Psoas muscle (tissue), 8 donors: ENCODE measurements around the gene CLEC9A. TPM values are rescaled to one million over a fixed set of nuclear protein-coding genes. Genes with fewer than 3 reads are reported as not detected.

Experiments
- ATAC-seq, 4 donors: fragments of 200-7000 bp; cut with Tn5 transposase; one replicate each; pipeline ENCODE4 v1.9.1; 2020; ENCODE audit warnings: moderate library complexity in 3 of 4, mild to moderate bottlenecking in 2 of 4
- DNase-seq, 2 donors: peaks; one replicate each; pipeline ENCODE4 v3.0.0-alpha.2; 2020
- H3K27ac ChIP-seq: fragments of 200-600 bp; one replicate; pipeline ENCODE4 v1.8.0; 2022
- H3K27me3 ChIP-seq, 3 donors: fragments of 200-600 bp in 1 of 3; one replicate each; pipeline versions ENCODE4 v1.6.1 to v1.8.0; 2013 to 2022; ENCODE audit warnings: low read length in 2 of 3, mild to moderate bottlenecking in 2 of 3, moderate library complexity in 1 of 3; ENCODE audit not compliant: insufficient read depth in 3 of 3
- H3K36me3 ChIP-seq, 2 donors: fragments of 200-600 bp in 1 of 2; one replicate each; pipeline versions ENCODE4 v1.6.1 to v1.8.0; 2013 to 2022; ENCODE audit warnings: low read depth in 1 of 2, mild to moderate bottlenecking in 1 of 2, moderate library complexity in 1 of 2; ENCODE audit not compliant: insufficient read depth in 1 of 2
- H3K4me1 ChIP-seq: fragments of 200-600 bp; one replicate; pipeline ENCODE4 v1.8.0; 2022
- H3K4me3 ChIP-seq: fragments of 200-600 bp; one replicate; pipeline ENCODE4 v1.8.0; 2022; ENCODE audit warnings: mild to moderate bottlenecking
- H3K9me3 ChIP-seq: fragments of 200-600 bp; one replicate; pipeline ENCODE4 v1.8.0; 2022
- WGBS, 3 donors: extraction: QIAGEN DNeasy Blood & Tissue Kit; methylation state at CpG; one replicate each; pipeline versions ENCODE4 v1.1.6 to v1.1.7; 2013; 5-methylcytosine and 5-hydroxymethylcytosine counted together
- intact Hi-C, 2 donors: fragments of 100-400 bp; cut with DNase I; formaldehyde crosslinking; loops; one replicate each; pipeline versions ENCODE4 v1.11.0 to v1.14.2; 2022
- polyA plus RNA-seq, 3 donors: library from polyadenylated mRNA; stranded (reverse); fragments of 200-250 nt; gene quantifications; one replicate each; pipeline ENCODE4 v1.2.3, GENCODE V29; 2013
- total RNA-seq, 4 donors: library from RNA; stranded (reverse); fragmentation: NEBNext Ultra II Directional in 2 of 4; extraction: Animal tissue kit (Norgen Biotek cat#: 25700) in 2 of 4; gene quantifications; one replicate each; pipeline versions ENCODE4 v1.2.1 to v1.2.4, GENCODE V29; 2021 to 2023
- TF ChIP-seq, protein P1 (sequence below): fragments of 200-600 bp; IDR thresholded peaks from one replicate; pipeline ENCODE4 v1.8.0; 2022; ENCODE audit warnings: antibody characterized with exemption
- donor health status: healthy with polysubstance abuse.
- donor health status: DM: no; HTN: no; CAD: no; lungs with moderate emphysema.
- donor health status: Bipolar disorder and iron deficiency.
- donor health status: healthy.
- donor health status: DM: yes; HTN: yes; CAD: no.
- donor health status: DM: no; HTN: no; CAD: no.
- donor health status: DM: no; HTN: no; CAD: no.
- donor health status: DM: yes; HTN: yes; CAD: no.

The CLEC9A gene
- total and polyA plus RNA-seq, 7 donors: 0.05 TPM; not detected in 6

DNA sequence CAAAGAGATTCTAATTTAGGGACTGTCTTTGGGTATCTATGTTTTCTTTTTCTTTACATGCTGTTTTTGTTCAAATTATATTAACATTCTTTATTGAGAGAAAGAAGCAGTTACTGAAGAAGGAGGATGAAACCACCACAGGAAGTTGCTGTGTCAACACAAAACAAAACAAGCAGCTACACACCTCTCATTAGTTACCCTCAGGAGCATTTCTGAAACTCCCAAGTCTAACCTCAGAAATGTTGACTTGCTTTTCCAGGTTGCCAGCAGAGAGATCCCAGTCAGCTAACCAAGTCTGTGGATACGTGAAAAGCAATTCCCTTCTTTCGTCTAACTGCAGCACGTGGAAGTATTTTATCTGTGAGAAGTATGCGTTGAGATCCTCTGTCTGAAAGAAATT is 34.8 kb downstream of the CLEC9A start:
- Histone ChIP-seq H3K4me3 (no peak overlapping the region), H3K9me3 (no peaks in the 10 kb centered on the region), H3K27ac (no peak overlapping the region), H3K27me3 (no peaks in the 10 kb centered on the region), H3K36me3 (no peaks in the 10 kb centered on the region), H3K4me1 (no peaks in the 10 kb centered on the region)
- DNase-seq: no peak
- intact Hi-C loops: no loop called here
- TF ChIP-seq, protein P1, sequence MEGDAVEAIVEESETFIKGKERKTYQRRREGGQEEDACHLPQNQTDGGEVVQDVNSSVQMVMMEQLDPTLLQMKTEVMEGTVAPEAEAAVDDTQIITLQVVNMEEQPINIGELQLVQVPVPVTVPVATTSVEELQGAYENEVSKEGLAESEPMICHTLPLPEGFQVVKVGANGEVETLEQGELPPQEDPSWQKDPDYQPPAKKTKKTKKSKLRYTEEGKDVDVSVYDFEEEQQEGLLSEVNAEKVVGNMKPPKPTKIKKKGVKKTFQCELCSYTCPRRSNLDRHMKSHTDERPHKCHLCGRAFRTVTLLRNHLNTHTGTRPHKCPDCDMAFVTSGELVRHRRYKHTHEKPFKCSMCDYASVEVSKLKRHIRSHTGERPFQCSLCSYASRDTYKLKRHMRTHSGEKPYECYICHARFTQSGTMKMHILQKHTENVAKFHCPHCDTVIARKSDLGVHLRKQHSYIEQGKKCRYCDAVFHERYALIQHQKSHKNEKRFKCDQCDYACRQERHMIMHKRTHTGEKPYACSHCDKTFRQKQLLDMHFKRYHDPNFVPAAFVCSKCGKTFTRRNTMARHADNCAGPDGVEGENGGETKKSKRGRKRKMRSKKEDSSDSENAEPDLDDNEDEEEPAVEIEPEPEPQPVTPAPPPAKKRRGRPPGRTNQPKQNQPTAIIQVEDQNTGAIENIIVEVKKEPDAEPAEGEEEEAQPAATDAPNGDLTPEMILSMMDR: no peak
- ATAC-seq: no peak
- WGBS, 3 donors: 50 to 60% (median 57%) methylated on average over 4 of the region's 4 CpGs

DNA sequence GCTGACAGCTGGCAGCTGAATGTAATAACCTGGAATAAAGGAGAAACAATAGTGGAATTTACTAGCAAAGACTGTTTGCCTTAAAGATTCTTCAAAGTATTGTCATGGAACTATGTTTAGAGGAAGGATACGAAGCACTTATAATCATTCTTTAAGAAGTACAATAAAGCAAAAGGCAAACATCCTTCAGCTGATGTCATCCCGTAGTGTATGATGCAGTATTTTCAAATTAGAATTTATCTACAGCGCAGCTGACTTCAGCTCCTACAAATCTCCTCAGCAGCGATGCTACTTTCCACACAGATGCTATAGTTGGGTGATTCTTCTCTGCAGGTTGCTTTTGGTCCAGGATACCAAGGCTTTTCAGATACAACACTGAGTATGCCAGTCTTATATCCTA is 36.8 kb downstream of the CLEC9A start:
- Histone ChIP-seq H3K9me3 (no peaks in the 10 kb centered on the region), H3K4me1 (no peaks in the 10 kb centered on the region), H3K4me3 (no peak overlapping the region), H3K36me3 (peaks cover 0 to 3% of the 10 kb centered on the region in 2 donors), H3K27me3 (no peaks in the 10 kb centered on the region), H3K27ac (peak overlapping the region; percentile 13)
- TF ChIP-seq, protein P1: no peak
- DNase-seq (no peak), ATAC-seq (no peak)
- WGBS, 3 donors: 67 to 78% (median 76%) methylated on average over 4 of the region's 4 CpGs
- intact Hi-C loops: no loop called here

DNA sequence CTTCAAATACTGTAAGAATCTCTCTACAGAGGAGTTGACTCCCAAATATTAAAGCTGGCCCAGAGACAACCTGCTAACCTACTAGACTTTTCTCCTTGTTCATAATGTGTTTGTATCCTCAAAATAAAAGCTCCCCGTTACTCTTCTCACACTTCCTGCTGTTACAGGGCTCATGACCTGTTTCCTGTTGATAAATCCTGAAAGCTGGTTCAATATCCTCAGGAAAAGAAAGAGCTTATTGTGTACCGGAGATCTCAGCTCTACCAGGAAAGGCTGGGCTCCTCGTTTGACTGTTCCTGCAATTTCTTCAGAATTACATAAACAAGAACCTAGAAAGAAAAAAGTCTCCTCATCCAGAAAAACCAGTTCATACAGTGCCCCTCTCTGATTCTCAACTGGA is 37.5 kb downstream of the CLEC9A start:
- no peak overlapping the region for H3K4me3 ChIP-seq
- TF ChIP-seq, protein P1: no peak
- no peaks in the 10 kb centered on the region for H3K9me3 ChIP-seq
- no peaks in the 10 kb centered on the region for H3K27me3 ChIP-seq
- DNase-seq (no peak), ATAC-seq (peak in 1 of 4 donors; percentile 48)
- WGBS, 3 donors: 28 to 36% (median 30%) methylated on average over 3 of the region's 3 CpGs
- no peaks in the 10 kb centered on the region for H3K4me1 ChIP-seq
- peaks cover 0 to 3% of the 10 kb centered on the region in 2 donors for H3K36me3 ChIP-seq
- peak overlapping the region; percentile 13 for H3K27ac ChIP-seq
- intact Hi-C loops: no loop called here

DNA sequence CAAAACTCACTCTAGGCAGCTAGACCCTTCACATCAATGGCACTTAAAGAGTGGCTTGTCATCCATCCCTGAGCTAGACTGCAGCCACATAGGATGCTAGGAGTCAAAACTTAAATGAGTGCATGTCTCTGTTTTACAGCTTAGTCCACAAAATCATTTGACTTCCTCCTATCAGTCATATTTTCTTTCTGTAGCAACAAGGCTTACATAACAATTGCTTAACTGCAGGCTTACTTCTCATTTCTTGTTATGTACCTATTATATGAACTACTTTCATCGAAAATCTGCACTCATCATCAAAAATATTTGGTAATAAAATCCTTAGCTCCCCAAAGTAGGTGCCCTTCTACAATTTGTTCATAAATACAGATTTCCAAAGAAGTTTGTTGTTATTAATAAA is 38.2 kb downstream of the CLEC9A start:
- Histone ChIP-seq H3K4me3 (no peak overlapping the region), H3K4me1 (no peaks in the 10 kb centered on the region), H3K27me3 (no peaks in the 10 kb centered on the region), H3K36me3 (peaks cover 0 to 3% of the 10 kb centered on the region in 2 donors), H3K9me3 (no peaks in the 10 kb centered on the region), H3K27ac (peak overlapping the region; percentile 13)
- TF ChIP-seq, protein P1: no peak
- intact Hi-C loops: no loop called here
- DNase-seq (no peak), ATAC-seq (no peak)
- 67 to 75% (median 75%) methylated on average over 1 of the region's 1 CpG for WGBS, 3 donors

DNA sequence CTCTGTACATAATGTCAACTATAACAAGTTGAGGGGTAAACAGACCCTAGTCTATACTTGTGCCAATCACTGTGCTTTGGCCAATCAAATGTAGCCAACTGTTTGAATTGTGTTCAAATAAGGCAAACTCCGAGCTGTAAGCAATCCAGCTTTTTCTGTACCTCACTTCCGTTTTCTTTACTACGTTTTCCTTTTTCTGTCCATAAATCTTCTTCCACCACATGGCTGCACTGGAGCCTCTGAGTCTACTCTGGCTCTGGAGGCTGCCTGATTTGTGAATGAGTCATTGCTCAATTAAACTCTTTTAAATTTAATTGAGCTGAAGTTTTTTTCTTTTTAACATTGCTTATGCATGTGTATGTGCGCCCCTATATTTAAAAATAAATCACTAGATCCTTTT is 38.6 kb downstream of the CLEC9A start:
- no peak for ATAC-seq
- DNase-seq: no peak
- H3K27me3 ChIP-seq: no peaks in the 10 kb centered on the region
- H3K27ac ChIP-seq: peak overlapping the region; percentile 13
- peaks cover 0 to 3% of the 10 kb centered on the region in 2 donors for H3K36me3 ChIP-seq
- H3K4me3 ChIP-seq: no peak overlapping the region
- 31 to 36% (median 32%) methylated on average over 4 of the region's 4 CpGs for WGBS, 3 donors
- H3K4me1 ChIP-seq: no peaks in the 10 kb centered on the region
- intact Hi-C loops: no loop called here
- TF ChIP-seq, protein P1: no peak
- H3K9me3 ChIP-seq: no peaks in the 10 kb centered on the region
